LHCN-M2 (cell line): Measurements from ENCODE around the gene GAL. TPM values are rescaled to one million over a fixed set of nuclear protein-coding genes. Genes with fewer than 3 reads are reported as not detected.

ENCODE experiments used
- DNase-seq: peaks from one replicate; pipeline ENCODE4 v3.0.0-alpha.2; 2012; ENCODE audit warnings: low read depth
- total RNA-seq: library from RNA; depleted of rRNA; stranded (reverse); fragments of >200 nt; gene quantifications from 2 replicates; pipeline ENCODE4 v1.2.3, GENCODE V29; 2014

The GAL gene
- total RNA-seq, 1 experiment from 2014 or later = not detected

- peak; percentile 15 for DNase-seq
Measured at GRCh38 chr11:68658661-68659060, 25.7 kb upstream of the GAL start.

- DNase-seq = peak; percentile 97
Measured at GRCh38 chr11:68659158-68659921, 25.0 kb upstream of the GAL start.

- DNase-seq = no peak
Measured at GRCh38 chr11:68660066-68660810, 24.1 kb upstream of the GAL start.

- no peak for DNase-seq
Measured at GRCh38 chr11:68661014-68661413, 23.3 kb upstream of the GAL start.

- DNase-seq = no peak
Measured at GRCh38 chr11:68661697-68662603, 22.4 kb upstream of the GAL start.

GRCh38 chr11:68663482-68664010 lies 20.8 kb upstream of the GAL start:
- no peak for DNase-seq

- no peak for DNase-seq
Measured at GRCh38 chr11:68664141-68664540, 20.2 kb upstream of the GAL start.

GRCh38 chr11:68664906-68665305 lies 19.4 kb upstream of the GAL start:
- DNase-seq = no peak

- DNase-seq = no peak
Measured at GRCh38 chr11:68665436-68665835, 18.9 kb upstream of the GAL start.

- DNase-seq = no peak
Measured at GRCh38 chr11:68666849-68667248, 17.5 kb upstream of the GAL start.

- DNase-seq = no peak
Measured at GRCh38 chr11:68667511-68668500, 16.5 kb upstream of the GAL start.

- DNase-seq = no peak
Measured at GRCh38 chr11:68669301-68670090, 14.8 kb upstream of the GAL start.

- no peak for DNase-seq
Measured at GRCh38 chr11:68670208-68670992, 13.9 kb upstream of the GAL start.

GRCh38 chr11:68673306-68673945 lies 10.9 kb upstream of the GAL start:
- DNase-seq = no peak

- DNase-seq = peak; percentile 7
Measured at GRCh38 chr11:68673991-68674390, 10.4 kb upstream of the GAL start.

- DNase-seq = no peak
Measured at GRCh38 chr11:68674461-68674860, 9.9 kb upstream of the GAL start.

GRCh38 chr11:68677432-68677831 lies 6.9 kb upstream of the GAL start:
- peak; percentile 91 for DNase-seq

GRCh38 chr11:68678031-68678441 lies 6.3 kb upstream of the GAL start:
- no peak for DNase-seq
